ENCODE measurements around the gene VIL1.

Gene VIL1

GRCh38 chr2:218406949-218407618, 11.8 kb upstream of the VIL1 start:
- Mint-ChIP-seq H3K4me1 (ENCODE audit: low read depth) (peaks cover 44% of the 10 kb centered on the region), H3K9me3 (no peaks in the 10 kb centered on the region), H3K27ac (peak overlapping the region; percentile 78), H3K4me3 (peak overlapping the region; percentile 75), H3K36me3 (ENCODE audit: low read depth) (peaks cover 19% of the 10 kb centered on the region), H3K27me3 (peaks cover 7% of the 10 kb centered on the region)

- Mint-ChIP-seq H3K36me3 (ENCODE audit: low read depth) (peaks cover 19% of the 10 kb centered on the region), H3K9me3 (no peaks in the 10 kb centered on the region), H3K27ac (no peak overlapping the region), H3K27me3 (peaks cover 7% of the 10 kb centered on the region), H3K4me3 (no peak overlapping the region), H3K4me1 (ENCODE audit: low read depth) (peaks cover 44% of the 10 kb centered on the region)
Observed at GRCh38 chr2:218407717-218408116, 11.2 kb upstream of the VIL1 start.

GRCh38 chr2:218418321-218418716, 604 bp upstream of the VIL1 start:
- H3K36me3 Mint-ChIP-seq (ENCODE audit: low read depth): no peaks in the 10 kb centered on the region
- H3K27me3 Mint-ChIP-seq: no peaks in the 10 kb centered on the region
- no peak overlapping the region for H3K4me3 Mint-ChIP-seq
- no peaks in the 10 kb centered on the region for H3K4me1 Mint-ChIP-seq (ENCODE audit: low read depth)
- no peaks in the 10 kb centered on the region for H3K9me3 Mint-ChIP-seq
- no peak overlapping the region for H3K27ac Mint-ChIP-seq

- H3K27ac Mint-ChIP-seq: no peak overlapping the region
- no peak overlapping the region for H3K4me3 Mint-ChIP-seq
- no peaks in the 10 kb centered on the region for H3K27me3 Mint-ChIP-seq
- no peaks in the 10 kb centered on the region for H3K36me3 Mint-ChIP-seq (ENCODE audit: low read depth)
- no peaks in the 10 kb centered on the region for H3K4me1 Mint-ChIP-seq (ENCODE audit: low read depth)
- no peaks in the 10 kb centered on the region for H3K9me3 Mint-ChIP-seq
Observed at GRCh38 chr2:218419630-218420216, 800 bp downstream of the VIL1 start.

- Mint-ChIP-seq H3K27ac (no peak overlapping the region), H3K4me1 (ENCODE audit: low read depth) (no peaks in the 10 kb centered on the region), H3K27me3 (no peaks in the 10 kb centered on the region), H3K36me3 (ENCODE audit: low read depth) (no peaks in the 10 kb centered on the region), H3K4me3 (no peak overlapping the region), H3K9me3 (no peaks in the 10 kb centered on the region)
Observed at GRCh38 chr2:218421027-218421426, 2.1 kb downstream of the VIL1 start.

GRCh38 chr2:218422403-218423086, 3.6 kb downstream of the VIL1 start:
- no peaks in the 10 kb centered on the region for H3K36me3 Mint-ChIP-seq (ENCODE audit: low read depth)
- H3K9me3 Mint-ChIP-seq: no peaks in the 10 kb centered on the region
- no peak overlapping the region for H3K4me3 Mint-ChIP-seq
- H3K27ac Mint-ChIP-seq: no peak overlapping the region
- no peaks in the 10 kb centered on the region for H3K4me1 Mint-ChIP-seq (ENCODE audit: low read depth)
- H3K27me3 Mint-ChIP-seq: no peaks in the 10 kb centered on the region

GRCh38 chr2:218423584-218423983, 4.7 kb downstream of the VIL1 start:
- H3K4me1 Mint-ChIP-seq (ENCODE audit: low read depth): no peaks in the 10 kb centered on the region
- no peak overlapping the region for H3K4me3 Mint-ChIP-seq
- H3K9me3 Mint-ChIP-seq: no peaks in the 10 kb centered on the region
- H3K27ac Mint-ChIP-seq: no peak overlapping the region
- no peaks in the 10 kb centered on the region for H3K27me3 Mint-ChIP-seq
- no peaks in the 10 kb centered on the region for H3K36me3 Mint-ChIP-seq (ENCODE audit: low read depth)

GRCh38 chr2:218425531-218425930, 6.6 kb downstream of the VIL1 start:
- no peak overlapping the region for H3K27ac Mint-ChIP-seq

GRCh38 chr2:218427741-218428140, 8.8 kb downstream of the VIL1 start:
- Mint-ChIP-seq H3K9me3 (no peaks in the 10 kb centered on the region), H3K4me3 (no peak overlapping the region), H3K36me3 (ENCODE audit: low read depth) (no peaks in the 10 kb centered on the region), H3K27me3 (no peaks in the 10 kb centered on the region), H3K4me1 (ENCODE audit: low read depth) (no peaks in the 10 kb centered on the region), H3K27ac (no peak overlapping the region)

More at GRCh38 chr2:218425531-218425930, 6.6 kb downstream of the VIL1 start:
- no peak overlapping the region for H3K4me3 Mint-ChIP-seq
- H3K4me1 Mint-ChIP-seq (ENCODE audit: low read depth): no peaks in the 10 kb centered on the region
- no peaks in the 10 kb centered on the region for H3K27me3 Mint-ChIP-seq
- no peaks in the 10 kb centered on the region for H3K9me3 Mint-ChIP-seq
- H3K36me3 Mint-ChIP-seq (ENCODE audit: low read depth): no peaks in the 10 kb centered on the region

GRCh38 chr2:218428846-218429558, 10.1 kb downstream of the VIL1 start:
- no peak overlapping the region for H3K27ac Mint-ChIP-seq
- no peaks in the 10 kb centered on the region for H3K4me1 Mint-ChIP-seq (ENCODE audit: low read depth)

GRCh38 chr2:218429911-218430692, 11.2 kb downstream of the VIL1 start:
- H3K9me3 Mint-ChIP-seq: no peaks in the 10 kb centered on the region
- no peak overlapping the region for H3K4me3 Mint-ChIP-seq
- no peak overlapping the region for H3K27ac Mint-ChIP-seq
- H3K4me1 Mint-ChIP-seq (ENCODE audit: low read depth): no peaks in the 10 kb centered on the region
- H3K27me3 Mint-ChIP-seq: no peaks in the 10 kb centered on the region
- no peaks in the 10 kb centered on the region for H3K36me3 Mint-ChIP-seq (ENCODE audit: low read depth)

More at GRCh38 chr2:218428846-218429558, 10.1 kb downstream of the VIL1 start:
- H3K36me3 Mint-ChIP-seq (ENCODE audit: low read depth): no peaks in the 10 kb centered on the region
- no peaks in the 10 kb centered on the region for H3K27me3 Mint-ChIP-seq
- no peaks in the 10 kb centered on the region for H3K9me3 Mint-ChIP-seq
- H3K4me3 Mint-ChIP-seq: no peak overlapping the region

- Mint-ChIP-seq H3K36me3 (ENCODE audit: low read depth) (no peaks in the 10 kb centered on the region), H3K27me3 (no peaks in the 10 kb centered on the region), H3K4me3 (no peak overlapping the region), H3K4me1 (ENCODE audit: low read depth) (no peaks in the 10 kb centered on the region), H3K9me3 (no peaks in the 10 kb centered on the region), H3K27ac (no peak overlapping the region)
Observed at GRCh38 chr2:218430721-218431120, 11.8 kb downstream of the VIL1 start.

GRCh38 chr2:218431878-218432277, 13.0 kb downstream of the VIL1 start:
- no peaks in the 10 kb centered on the region for H3K36me3 Mint-ChIP-seq (ENCODE audit: low read depth)
- H3K27me3 Mint-ChIP-seq: no peaks in the 10 kb centered on the region
- no peaks in the 10 kb centered on the region for H3K4me1 Mint-ChIP-seq (ENCODE audit: low read depth)
- H3K4me3 Mint-ChIP-seq: no peak overlapping the region
- H3K27ac Mint-ChIP-seq: no peak overlapping the region
- H3K9me3 Mint-ChIP-seq: no peaks in the 10 kb centered on the region

- Mint-ChIP-seq H3K9me3 (no peaks in the 10 kb centered on the region), H3K4me1 (ENCODE audit: low read depth) (no peaks in the 10 kb centered on the region), H3K27me3 (no peaks in the 10 kb centered on the region), H3K27ac (no peak overlapping the region), H3K4me3 (no peak overlapping the region), H3K36me3 (ENCODE audit: low read depth) (no peaks in the 10 kb centered on the region)
Observed at GRCh38 chr2:218432676-218433365, 13.9 kb downstream of the VIL1 start.
